GM21576 (cell line): ENCODE measurements around the gene MECP2.
A peak's percentile ranks its signal among the peaks of the same experiment; 100 is the strongest.
"Not testable (repeated sequence)": the region's sequence is repeated elsewhere in the genome, so short reads cannot be mapped to it uniquely, and the experiment has no call there.

ENCODE experiments used
- ATAC-seq: cut with Tn5 transposase; IDR thresholded peaks from one replicate; pipeline ENCODE4 v1.9.1; 2021; ENCODE audit warnings: mild to moderate bottlenecking, moderate library complexity; ENCODE audit not compliant: unreplicated experiment

MECP2 gene

GRCh38 chrX:154097589-154098541 is at the start of gene MECP2:
MECP2 (minus strand) TSS chrX:154097717.
- ATAC-seq = peak; percentile 69

DNA sequence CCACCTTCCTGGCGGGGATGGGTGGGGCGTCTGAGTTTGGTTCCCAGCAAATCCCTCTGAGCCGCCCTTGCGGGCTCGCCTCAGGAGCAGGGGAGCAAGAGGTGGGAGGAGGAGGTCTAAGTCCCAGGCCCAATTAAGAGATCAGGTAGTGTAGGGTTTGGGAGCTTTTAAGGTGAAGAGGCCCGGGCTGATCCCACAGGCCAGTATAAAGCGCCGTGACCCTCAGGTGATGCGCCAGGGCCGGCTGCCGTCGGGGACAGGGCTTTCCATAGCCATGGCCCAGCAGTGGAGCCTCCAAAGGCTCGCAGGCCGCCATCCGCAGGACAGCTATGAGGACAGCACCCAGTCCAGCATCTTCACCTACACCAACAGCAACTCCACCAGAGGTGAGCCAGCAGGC is 46.5 kb upstream of the MECP2 start, which contains the start of gene OPN1LW:
Gene OPN1LW (plus strand): TSS at position 234 of the 400 bp plus-strand sequence. CDS start 41 bp downstream, at position 275.
- ATAC-seq = not testable (repeated sequence)

DNA sequence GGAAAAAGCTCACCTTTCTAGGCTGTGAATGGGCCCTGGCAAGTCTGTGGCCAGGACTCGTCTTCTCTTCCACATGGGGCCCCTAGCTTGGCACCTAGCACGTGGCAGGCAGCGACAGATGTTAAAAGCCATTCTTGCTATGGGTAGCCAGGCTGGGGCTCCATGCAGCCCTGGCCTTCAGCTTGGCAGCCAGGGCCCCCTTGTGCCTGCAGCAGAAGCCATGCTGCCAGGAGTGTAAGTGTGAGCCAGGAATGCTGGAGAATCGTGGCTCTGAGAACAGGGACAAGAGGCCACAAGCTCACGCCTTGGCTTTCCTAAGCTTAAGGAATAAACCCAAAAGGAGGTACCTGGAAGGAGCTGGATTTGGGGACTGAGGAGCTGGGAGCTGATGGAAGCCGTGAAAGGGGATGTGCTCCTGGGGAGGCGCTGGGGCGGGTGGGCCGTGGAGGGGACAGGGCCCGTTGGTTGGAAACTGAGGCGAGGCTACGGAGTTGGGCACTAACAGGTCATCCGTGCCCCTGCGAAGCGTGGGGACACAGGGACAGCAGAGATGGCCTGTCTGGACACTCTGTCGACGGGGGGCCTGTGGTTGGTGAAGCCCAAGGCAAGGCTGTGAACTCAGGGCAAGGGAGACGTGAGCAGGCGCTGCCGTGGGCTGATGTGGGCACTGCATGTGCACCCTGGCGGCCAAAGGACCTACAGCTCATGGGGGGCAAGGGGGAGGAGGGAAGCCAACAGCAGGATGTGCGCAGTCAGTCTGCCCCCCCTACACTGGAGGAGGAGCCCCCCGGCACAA is 45.6 kb upstream of the MECP2 start:
- ATAC-seq = no peak

- no peak for ATAC-seq
Measured at GRCh38 chrX:154142386-154142785, 44.9 kb upstream of the MECP2 start.

DNA sequence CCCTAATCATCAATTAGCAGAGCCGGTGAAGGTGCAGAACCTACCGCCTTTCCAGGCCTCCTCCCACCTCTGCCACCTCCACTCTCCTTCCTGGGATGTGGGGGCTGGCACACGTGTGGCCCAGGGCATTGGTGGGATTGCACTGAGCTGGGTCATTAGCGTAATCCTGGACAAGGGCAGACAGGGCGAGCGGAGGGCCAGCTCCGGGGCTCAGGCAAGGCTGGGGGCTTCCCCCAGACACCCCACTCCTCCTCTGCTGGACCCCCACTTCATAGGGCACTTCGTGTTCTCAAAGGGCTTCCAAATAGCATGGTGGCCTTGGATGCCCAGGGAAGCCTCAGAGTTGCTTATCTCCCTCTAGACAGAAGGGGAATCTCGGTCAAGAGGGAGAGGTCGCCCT is 43.2 kb upstream of the MECP2 start:
- ATAC-seq = no peak

GRCh38 chrX:154140206-154140605 is 42.7 kb upstream of the MECP2 start:
- no peak for ATAC-seq

- no peak for ATAC-seq
Measured at GRCh38 chrX:154138857-154139256, 41.3 kb upstream of the MECP2 start.

GRCh38 chrX:154136627-154137161 is 39.2 kb upstream of the MECP2 start:
- ATAC-seq = no peak

GRCh38 chrX:154135458-154136229 is 38.1 kb upstream of the MECP2 start:
- ATAC-seq = no peak

DNA sequence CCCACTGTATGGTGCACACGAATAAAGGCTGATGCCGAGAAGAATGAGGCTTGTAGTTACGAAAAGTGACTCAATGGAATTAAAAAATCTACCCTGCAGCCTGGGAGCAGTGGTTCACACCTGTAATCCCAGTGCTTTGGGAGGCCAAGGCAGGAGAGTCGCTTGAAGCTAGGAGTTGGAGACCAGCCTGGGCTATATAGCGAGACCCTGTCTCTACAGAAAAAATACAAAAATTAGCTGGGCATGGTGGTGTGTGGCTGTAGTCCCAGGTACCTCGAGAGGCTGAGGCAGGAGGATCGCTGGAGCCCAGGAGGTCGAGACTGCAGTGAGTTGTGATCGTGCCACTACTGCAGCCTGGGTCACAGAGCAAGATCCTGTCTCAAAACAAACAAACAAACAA is 34.8 kb upstream of the MECP2 start:
- ATAC-seq = no peak

GRCh38 chrX:154131955-154132354 is 34.4 kb upstream of the MECP2 start:
- no peak for ATAC-seq

DNA sequence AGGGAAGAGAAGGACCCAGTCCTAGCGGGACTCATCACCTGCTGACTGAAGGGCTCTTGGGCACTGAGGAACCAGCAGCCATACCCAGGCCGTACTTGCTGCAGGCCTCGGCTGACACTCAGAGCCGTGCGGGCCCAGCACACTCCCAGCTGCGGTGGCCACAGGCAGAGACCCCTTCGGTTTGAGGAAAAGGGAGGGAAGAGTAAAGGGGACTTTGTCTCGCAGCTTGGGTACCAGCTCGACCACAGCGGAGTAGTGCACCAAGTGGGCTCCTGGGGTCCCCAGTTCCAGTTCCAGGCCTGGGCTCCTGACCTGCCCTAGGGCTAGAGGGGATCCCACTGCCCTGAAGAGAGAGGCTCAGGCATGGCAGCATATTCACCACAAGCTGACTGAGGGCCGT is 28.6 kb upstream of the MECP2 start:
- no peak for ATAC-seq

- ATAC-seq = no peak
Measured at GRCh38 chrX:154125391-154126040, 28.0 kb upstream of the MECP2 start.

GRCh38 chrX:154123241-154124219 is 26.0 kb upstream of the MECP2 start:
- ATAC-seq = peak; percentile 52

- ATAC-seq = no peak
Measured at GRCh38 chrX:154121961-154122360, 24.4 kb upstream of the MECP2 start.

- no peak for ATAC-seq
Measured at GRCh38 chrX:154121207-154121606, 23.7 kb upstream of the MECP2 start.

DNA sequence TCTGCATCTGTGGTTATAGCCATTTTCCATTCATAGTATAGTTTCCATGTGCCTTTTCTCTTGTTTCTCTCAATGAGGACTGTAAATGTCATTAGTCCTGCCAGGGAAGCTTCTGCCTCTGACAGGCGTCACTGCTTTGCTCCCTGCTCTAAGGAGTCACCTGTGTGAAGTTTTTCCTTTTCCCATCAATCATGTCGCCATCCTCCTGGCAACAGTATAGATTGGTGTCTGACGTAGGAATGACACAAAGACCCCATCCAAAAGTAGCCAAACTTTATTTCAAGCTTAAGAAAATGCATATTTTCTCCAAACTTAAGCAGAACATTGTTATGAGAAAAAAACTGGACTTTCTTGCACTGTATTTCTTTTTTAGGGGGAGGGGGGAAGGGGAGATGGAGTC is 23.1 kb upstream of the MECP2 start:
- no peak for ATAC-seq

DNA sequence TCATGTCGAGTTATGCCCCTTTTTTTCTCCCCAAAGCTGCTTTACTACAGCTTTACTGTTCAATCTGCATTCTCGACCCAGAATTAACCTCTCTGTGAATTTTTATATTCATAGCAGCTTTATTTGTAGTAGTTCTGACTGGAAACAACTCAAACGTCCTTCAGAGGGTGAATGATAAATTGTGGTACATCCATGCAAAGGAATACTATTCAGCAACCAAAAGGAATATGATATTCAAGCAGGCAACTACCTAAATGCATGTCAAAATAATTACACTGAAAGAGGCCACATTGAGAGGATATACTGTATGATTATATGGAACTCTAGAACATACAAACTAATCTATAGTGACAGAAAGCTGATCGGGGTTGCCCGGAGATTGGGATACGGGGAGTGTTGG is 20.0 kb upstream of the MECP2 start:
- ATAC-seq = no peak
